T-cell (primary cell): ENCODE results near the gene PPP1R13L. TPM values are rescaled to one million over a fixed set of nuclear protein-coding genes. Genes with fewer than 3 reads are reported as not detected.
A peak's percentile ranks its signal among the peaks of the same experiment; 100 is the strongest.
"Not testable (repeated sequence)": the region's sequence is repeated elsewhere in the genome, so short reads cannot be mapped to it uniquely, and the experiment has no call there.

Experiments
- ATAC-seq, 4 experiments: fragments of 200-7000 bp in 3 of 4; fragments of 150-1000 bp in 1 of 4; cut with Tn5 transposase; replicated peaks in 1 of 4; 1 replicate in 3 of 4; 2 replicates in 1 of 4; pipeline ENCODE4 v1.10.0; 2021; ENCODE audit warnings: moderate library complexity in 3 of 4, mild to moderate bottlenecking in 2 of 4, moderate number of reproducible peaks in 1 of 4
- CTCF ChIA-PET, 2 donors: fragments of 300-600 bp; sonication (Branson Sonifier 250); formaldehyde crosslinking; loops; one replicate each; lab custom pipeline; 2022; ENCODE audit warnings: antibody characterized with exemption in 2 of 2; lab: Charles Lee
- POLR2A ChIA-PET, 2 donors: fragments of 300-600 bp; sonication (Branson Sonifier 250); formaldehyde crosslinking; loops; one replicate each; lab custom pipeline; 2022; ENCODE audit warnings: antibody characterized with exemption in 2 of 2; lab: Charles Lee
- DNase-seq, 35 experiments: peaks; one replicate each; pipeline versions ENCODE4 v3.0.0 to v3.0.0-alpha.2; 2013 to 2023
- H3K27ac ChIP-seq: one replicate; pipeline ENCODE4 v1.5.1; 2013; ENCODE audit warnings: low read length
- H3K27me3 ChIP-seq, 2 experiments: replicated peaks in 1 of 2; 1 replicate in 1 of 2; 2 replicates in 1 of 2; pipeline versions ENCODE4 v1.6.1 to v1.7.0; 2013; ENCODE audit warnings: low read length in 1 of 2, mixed read lengths in 1 of 2; ENCODE audit not compliant: control insufficient read depth in 2 of 2, insufficient read depth in 2 of 2; ENCODE audit errors: extremely low read depth in 1 of 2
- H3K36me3 ChIP-seq, 2 donors: 1 replicate in 1 of 2; 2 replicates in 1 of 2; pipeline versions ENCODE4 v1.6.1 to v1.7.0; 2013; ENCODE audit warnings: low read length in 1 of 2; ENCODE audit not compliant: control insufficient read depth in 2 of 2, insufficient read depth in 1 of 2; ENCODE audit errors: extremely low read depth in 1 of 2
- H3K4me1 ChIP-seq, 2 experiments: 1 replicate in 1 of 2; 2 replicates in 1 of 2; pipeline versions ENCODE4 v1.6.1 to v1.7.0; 2013; ENCODE audit warnings: low read length in 2 of 2, mixed read lengths in 1 of 2; ENCODE audit not compliant: insufficient read depth in 2 of 2, control insufficient read depth in 1 of 2; ENCODE audit errors: extremely low read depth in 1 of 2
- H3K4me3 ChIP-seq, 2 donors: 1 replicate in 1 of 2; 2 replicates in 1 of 2; pipeline versions ENCODE4 v1.5.1 to v1.7.0; 2013; ENCODE audit warnings: mild to moderate bottlenecking in 2 of 2, low read length in 1 of 2, moderate library complexity in 1 of 2; ENCODE audit not compliant: control insufficient read depth in 1 of 2; ENCODE audit errors: extremely low read depth in 1 of 2
- H3K9me3 ChIP-seq: 2 replicates; pipeline ENCODE4 v1.7.0; 2013
- H3K27ac Mint-ChIP-seq, 2 donors: one replicate each; pipeline ENCODE4 v1.8.0; 2020 to 2021; ENCODE audit warnings: mild to moderate bottlenecking in 2 of 2, mixed read lengths in 2 of 2
- H3K27me3 Mint-ChIP-seq, 2 donors: one replicate each; pipeline ENCODE4 v1.8.0; 2021 to 2022; ENCODE audit warnings: mixed read lengths in 2 of 2
- H3K36me3 Mint-ChIP-seq: one replicate; pipeline ENCODE4 v1.8.0; 2021; ENCODE audit warnings: mixed read lengths
- H3K4me1 Mint-ChIP-seq, 3 donors: one replicate each; pipeline ENCODE4 v1.8.0; 2020 to 2022; ENCODE audit warnings: mixed read lengths in 3 of 3, mild to moderate bottlenecking in 1 of 3
- H3K4me3 Mint-ChIP-seq, 3 donors: one replicate each; pipeline ENCODE4 v1.8.0; 2020 to 2022; ENCODE audit warnings: mild to moderate bottlenecking in 3 of 3, mixed read lengths in 3 of 3, moderate library complexity in 3 of 3
- H3K9me3 Mint-ChIP-seq, 3 donors: one replicate each; pipeline ENCODE4 v1.8.0; 2020 to 2022; ENCODE audit warnings: mixed read lengths in 3 of 3
- WGBS: methylation state at CpG from one replicate; pipeline ENCODE4 v1.1.5; 2013; ENCODE audit warnings: missing lambda C conversion rate; ENCODE audit not compliant: insufficient coverage; 5-methylcytosine and 5-hydroxymethylcytosine counted together
- total RNA-seq, 35 experiments: library from RNA in 6 of 35; stranded (reverse) in 6 of 35; fragments of 120-200 nt in 1 of 35; gene quantifications; one replicate each; pipeline versions ENCODE4 v1.2.1 to v1.2.4 and lab custom pipeline; 2013 to 2026

Gene PPP1R13L
- total RNA-seq, 5 donors from 2014 or later (not counting 1 experiment from before 2014, with no cell fraction given) = 7.9 to 15.7 (median 12.5) TPM

- not testable (repeated sequence) for H3K9me3 Mint-ChIP-seq, H3K27ac Mint-ChIP-seq
- WGBS = 96% methylated on average over 9 of the region's 11 CpGs
Observed at GRCh38 chr19:45429896-45430295, 25.0 kb upstream of the PPP1R13L start.

GRCh38 chr19:45428384-45429231 is 23.7 kb upstream of the PPP1R13L start:
- Histone ChIP-seq H3K27me3 (peaks cover 0 to 12% of the 10 kb centered on the region in 2 experiments), H3K4me1 (peaks cover 0 to 30% of the 10 kb centered on the region in 2 experiments), H3K27ac (no peak overlapping the region), H3K36me3 (no peaks in the 10 kb centered on the region), H3K4me3 (peak overlapping the region; percentile 41 to 46), H3K9me3 (no peaks in the 10 kb centered on the region)
- Mint-ChIP-seq H3K36me3 (no peaks in the 10 kb centered on the region), H3K9me3 (no peaks in the 10 kb centered on the region), H3K27ac (no peak overlapping the region), H3K4me1 (peaks cover 11 to 26% (median 23%) of the 10 kb centered on the region in 3 donors), H3K27me3 (peaks cover 4 to 5% of the 10 kb centered on the region in 2 donors), H3K4me3 (peak overlapping the region; percentile 69 to 75 (median 71))
- DNase-seq (peak in 1 of 35 experiments; percentile 38), ATAC-seq (no peak)
- 4% methylated on average over 64 of the region's 73 CpGs for WGBS
- CTCF ChIA-PET = interaction anchor here in 1 of 2 donors (0.8 to 1.2 kb wide), 2 partner anchors 50 to 76 kb away, joined by 3 to 10 read pairs; no protein-coding TSS in a partner anchor
- POLR2A ChIA-PET = no interaction called here

More at GRCh38 chr19:45429896-45430295, 25.0 kb upstream of the PPP1R13L start:
- H3K27me3 Mint-ChIP-seq, DNase-seq, H3K9me3 ChIP-seq, ATAC-seq, H3K27ac ChIP-seq, POLR2A ChIA-PET, H3K4me3 ChIP-seq, H3K36me3 ChIP-seq, H3K36me3 Mint-ChIP-seq: not testable (repeated sequence)
- Histone ChIP-seq H3K4me1 (peaks cover 0 to 20% of the 10 kb centered on the region in 2 experiments), H3K27me3 (peaks cover 0 to 12% of the 10 kb centered on the region in 2 experiments)
- Mint-ChIP-seq H3K4me1 (peaks cover 0 to 15% (median 12%) of the 10 kb centered on the region in 3 donors), H3K4me3 (peak overlapping the region in 1 of 3 donors; percentile 42)
- CTCF ChIA-PET = interaction anchor here in 1 of 2 donors (0.9 kb wide), 1 partner anchor 49 kb away, joined by 3 read pairs; no protein-coding TSS in a partner anchor

GRCh38 chr19:45424191-45425058 is 19.6 kb upstream of the PPP1R13L start:
- H3K4me1 Mint-ChIP-seq = peaks cover 29 to 54% (median 48%) of the 10 kb centered on the region in 3 donors
- POLR2A ChIA-PET = interaction anchor here in 1 of 2 donors (0.7 kb wide), 1 partner anchor 55 kb away, joined by 8 read pairs; no protein-coding TSS in a partner anchor

GRCh38 chr19:45423589-45424190 is 18.8 kb upstream of the PPP1R13L start, which contains the start of gene ERCC1:
Gene ERCC1 (minus strand): TSS chr19:45423917. CDS start chr19:45423374, 543 bp downstream.
- H3K27me3 Mint-ChIP-seq = peaks cover 4 to 5% of the 10 kb centered on the region in 2 donors
- DNase-seq = peak in 15 of 35 experiments; percentile 17 to 78 (median 61)
- peaks cover 3 to 14% of the 10 kb centered on the region in 2 donors for H3K36me3 ChIP-seq
- peak; percentile 63 to 84 (median 77) for ATAC-seq
- POLR2A ChIA-PET = no interaction called here
- no peaks in the 10 kb centered on the region for H3K9me3 ChIP-seq
- peaks cover 9% of the 10 kb centered on the region for H3K36me3 Mint-ChIP-seq
- H3K4me1 Mint-ChIP-seq = peaks cover 29 to 61% (median 51%) of the 10 kb centered on the region in 3 donors
- no peaks in the 10 kb centered on the region for H3K9me3 Mint-ChIP-seq
- peak within 1 kb of the TSS; percentile 71 to 78 for H3K4me3 ChIP-seq
- peak within 1 kb of the TSS; percentile 94 to 99 (median 94) for H3K4me3 Mint-ChIP-seq
- H3K27ac Mint-ChIP-seq = peak within 1 kb of the TSS; percentile 93 to 94
- peaks cover 0 to 8% of the 10 kb centered on the region in 2 experiments for H3K27me3 ChIP-seq
- WGBS = 1% methylated on average over 32 of the region's 37 CpGs
- peak within 1 kb of the TSS; percentile 83 for H3K27ac ChIP-seq
- H3K4me1 ChIP-seq = peaks cover 16 to 66% of the 10 kb centered on the region in 2 experiments
- CTCF ChIA-PET = interaction anchor here in 1 of 2 donors (1.2 kb wide), 1 partner anchor 71 kb away, joined by 3 read pairs; no protein-coding TSS in a partner anchor

More at GRCh38 chr19:45424191-45425058, 19.6 kb upstream of the PPP1R13L start:
- CTCF ChIA-PET = interaction anchor here (1.0 to 1.2 kb wide), 3 partner anchors 54 to 70 kb away, joined by 3 to 7 read pairs (median 6); no protein-coding TSS in a partner anchor
- H3K4me3 ChIP-seq = peak overlapping the region in 1 of 2 donors; percentile 78
- peak in 2 of 4 experiments; percentile 25 to 27 for ATAC-seq
- Mint-ChIP-seq H3K4me3 (peak overlapping the region; percentile 94 to 99 (median 94)), H3K36me3 (peaks cover 7% of the 10 kb centered on the region), H3K9me3 (no peaks in the 10 kb centered on the region), H3K27me3 (peaks cover 4 to 5% of the 10 kb centered on the region in 2 donors), H3K27ac (peak overlapping the region; percentile 93 to 94)
- H3K9me3 ChIP-seq = no peaks in the 10 kb centered on the region
- DNase-seq = peak in 1 of 35 experiments; percentile 49
- peak overlapping the region; percentile 83 for H3K27ac ChIP-seq
- WGBS = 8% methylated on average over 12 of the region's 24 CpGs
- peaks cover 0 to 12% of the 10 kb centered on the region in 2 experiments for H3K27me3 ChIP-seq
- peaks cover 3 to 10% of the 10 kb centered on the region in 2 donors for H3K36me3 ChIP-seq
- H3K4me1 ChIP-seq = peaks cover 9 to 64% of the 10 kb centered on the region in 2 experiments

- H3K27ac Mint-ChIP-seq = peak overlapping the region; percentile 93 to 94
- peaks cover 0 to 3% of the 10 kb centered on the region in 2 experiments for H3K27me3 ChIP-seq
- ATAC-seq (peak; percentile 75 to 80 (median 78)), DNase-seq (peak in 26 of 35 experiments; percentile 45 to 84 (median 70))
- peaks cover 0 to 2% of the 10 kb centered on the region in 2 donors for H3K27me3 Mint-ChIP-seq
- H3K4me3 ChIP-seq = peak overlapping the region; percentile 71 to 78
- peaks cover 29 to 61% (median 50%) of the 10 kb centered on the region in 3 donors for H3K4me1 Mint-ChIP-seq
- peak overlapping the region; percentile 94 to 99 (median 94) for H3K4me3 Mint-ChIP-seq
- H3K4me1 ChIP-seq = peaks cover 17 to 60% of the 10 kb centered on the region in 2 experiments
- peaks cover 11% of the 10 kb centered on the region for H3K36me3 Mint-ChIP-seq
- ChIA-PET CTCF (no interaction called here), POLR2A (no interaction called here)
- H3K27ac ChIP-seq = peak overlapping the region; percentile 83
- H3K9me3 ChIP-seq = no peaks in the 10 kb centered on the region
- no peaks in the 10 kb centered on the region for H3K9me3 Mint-ChIP-seq
- WGBS = 18% methylated on average over 17 of the region's 20 CpGs
- peaks cover 4 to 15% of the 10 kb centered on the region in 2 donors for H3K36me3 ChIP-seq
Observed at GRCh38 chr19:45423033-45423588, 18.2 kb upstream of the PPP1R13L start.
